ENCODE measurements around the gene DPP3. TPM values are rescaled to one million over a fixed set of nuclear protein-coding genes. Genes with fewer than 3 reads are reported as not detected.

DPP3 gene
- total RNA-seq, 1 experiment from 2014 or later: 93.3 TPM

- Histone ChIP-seq H3K36me3 (ENCODE audit: insufficient read depth, low read length, poor library complexity, severe bottlenecking) (no peaks in the 10 kb centered on the region), H3K9me3 (ENCODE audit: low read depth, low read length, poor library complexity, severe bottlenecking) (no peaks in the 10 kb centered on the region), H3K27me3 (replicated peaks; ENCODE audit: insufficient read depth, low read depth, low read length, poor library complexity) (no peaks in the 10 kb centered on the region), H3K4me1 (ENCODE audit: insufficient read depth, low read length, poor library complexity, severe bottlenecking) (no peaks in the 10 kb centered on the region), H3K4me3 (ENCODE audit: low read depth, low read length, poor library complexity, severe bottlenecking) (no peak overlapping the region), H3K27ac (ENCODE audit: low read depth, low read length, poor library complexity, severe bottlenecking) (no peak overlapping the region)
- BruUV-seq (replicated peaks): no TSS peak
- ChIA-PET POLR2A (ENCODE audit: low non-redundant PET) (no interaction called here), CTCF (no interaction called here)
- TF ChIP-seq, protein P1, sequence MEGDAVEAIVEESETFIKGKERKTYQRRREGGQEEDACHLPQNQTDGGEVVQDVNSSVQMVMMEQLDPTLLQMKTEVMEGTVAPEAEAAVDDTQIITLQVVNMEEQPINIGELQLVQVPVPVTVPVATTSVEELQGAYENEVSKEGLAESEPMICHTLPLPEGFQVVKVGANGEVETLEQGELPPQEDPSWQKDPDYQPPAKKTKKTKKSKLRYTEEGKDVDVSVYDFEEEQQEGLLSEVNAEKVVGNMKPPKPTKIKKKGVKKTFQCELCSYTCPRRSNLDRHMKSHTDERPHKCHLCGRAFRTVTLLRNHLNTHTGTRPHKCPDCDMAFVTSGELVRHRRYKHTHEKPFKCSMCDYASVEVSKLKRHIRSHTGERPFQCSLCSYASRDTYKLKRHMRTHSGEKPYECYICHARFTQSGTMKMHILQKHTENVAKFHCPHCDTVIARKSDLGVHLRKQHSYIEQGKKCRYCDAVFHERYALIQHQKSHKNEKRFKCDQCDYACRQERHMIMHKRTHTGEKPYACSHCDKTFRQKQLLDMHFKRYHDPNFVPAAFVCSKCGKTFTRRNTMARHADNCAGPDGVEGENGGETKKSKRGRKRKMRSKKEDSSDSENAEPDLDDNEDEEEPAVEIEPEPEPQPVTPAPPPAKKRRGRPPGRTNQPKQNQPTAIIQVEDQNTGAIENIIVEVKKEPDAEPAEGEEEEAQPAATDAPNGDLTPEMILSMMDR (conservative IDR thresholded peaks at IDR 0.05; ENCODE audit: low read depth, low read length): no peak
- DNase-seq (ENCODE audit: low spot score): no peak
- intact Hi-C loops (cut with micrococcal nuclease; ENCODE audit: unreplicated experiment): no loop called here
These were observed 51.6 kb downstream of the DPP3 start for GRCh38 chr11:66531841-66532240.

GRCh38 chr11:66532784-66533183, 52.5 kb downstream of the DPP3 start:
- BruUV-seq (replicated peaks): no TSS peak
- H3K4me1 ChIP-seq (ENCODE audit: insufficient read depth, low read length, poor library complexity, severe bottlenecking): no peaks in the 10 kb centered on the region
- H3K27me3 ChIP-seq (replicated peaks; ENCODE audit: insufficient read depth, low read depth, low read length, poor library complexity): no peaks in the 10 kb centered on the region
- intact Hi-C loops (cut with micrococcal nuclease; ENCODE audit: unreplicated experiment): no loop called here
- no peak for DNase-seq (ENCODE audit: low spot score)
- H3K4me3 ChIP-seq (ENCODE audit: low read depth, low read length, poor library complexity, severe bottlenecking): no peak overlapping the region
- ChIA-PET POLR2A (ENCODE audit: low non-redundant PET) (no interaction called here), CTCF (no interaction called here)
- H3K9me3 ChIP-seq (ENCODE audit: low read depth, low read length, poor library complexity, severe bottlenecking): no peaks in the 10 kb centered on the region
- no peaks in the 10 kb centered on the region for H3K36me3 ChIP-seq (ENCODE audit: insufficient read depth, low read length, poor library complexity, severe bottlenecking)
- no peak overlapping the region for H3K27ac ChIP-seq (ENCODE audit: low read depth, low read length, poor library complexity, severe bottlenecking)
- TF ChIP-seq, protein P1 (conservative IDR thresholded peaks at IDR 0.05; ENCODE audit: low read depth, low read length): no peak
- no peak for TF ChIP-seq EZH2 (IDR thresholded peaks at IDR 0.05; ENCODE audit: borderline replicate concordance, low read depth, low read length, poor library complexity, severe bottlenecking)

DNA sequence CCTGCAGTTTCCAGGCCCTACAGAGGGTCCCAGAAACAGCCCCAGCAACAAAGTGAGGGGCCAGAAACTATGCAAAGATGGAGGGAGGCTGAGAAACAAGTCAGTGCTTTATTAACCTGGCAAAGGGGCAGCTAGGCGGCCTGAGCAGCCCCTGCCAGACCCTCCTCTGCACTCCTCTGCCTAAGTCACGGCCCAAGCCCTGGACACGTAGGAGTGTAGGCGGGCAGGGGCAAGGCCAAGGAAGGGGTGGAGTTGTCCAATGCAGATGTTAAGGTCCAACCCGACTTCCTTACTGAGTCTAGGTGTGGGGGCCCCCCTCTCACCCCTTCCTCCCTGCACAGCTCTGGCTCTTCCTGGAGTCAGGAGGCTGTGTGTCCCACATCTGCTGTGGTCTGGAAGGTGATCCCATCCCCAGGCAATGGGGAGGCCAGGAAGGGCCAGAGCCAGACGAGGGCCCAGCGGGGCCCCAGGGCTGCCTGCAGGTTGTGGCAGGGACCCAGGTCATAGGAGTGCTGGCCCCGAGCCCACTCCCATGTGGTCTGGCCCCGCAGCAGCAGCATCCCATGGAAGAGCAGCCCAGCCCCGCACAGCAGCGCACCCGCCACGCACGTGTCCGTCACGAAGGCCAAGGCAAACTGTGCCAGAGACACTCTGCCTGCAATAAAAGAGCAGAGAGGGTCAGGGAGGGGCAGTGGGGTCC, 59.1 kb downstream of the DPP3 start:
- DNase-seq (ENCODE audit: low spot score): no peak
- CTCF ChIA-PET: no interaction called here
- H3K4me3 ChIP-seq (ENCODE audit: low read depth, low read length, poor library complexity, severe bottlenecking): no peak overlapping the region
- no peaks in the 10 kb centered on the region for H3K4me1 ChIP-seq (ENCODE audit: insufficient read depth, low read length, poor library complexity, severe bottlenecking)
- no peak overlapping the region for H3K27ac ChIP-seq (ENCODE audit: low read depth, low read length, poor library complexity, severe bottlenecking)
- POLR2A ChIA-PET (ENCODE audit: low non-redundant PET): no interaction called here
- no TSS peak for BruUV-seq (replicated peaks)
- H3K9me3 ChIP-seq (ENCODE audit: low read depth, low read length, poor library complexity, severe bottlenecking): no peaks in the 10 kb centered on the region
- intact Hi-C loops (cut with micrococcal nuclease; ENCODE audit: unreplicated experiment): no loop called here
- H3K27me3 ChIP-seq (replicated peaks; ENCODE audit: insufficient read depth, low read depth, low read length, poor library complexity): no peaks in the 10 kb centered on the region
- no peaks in the 10 kb centered on the region for H3K36me3 ChIP-seq (ENCODE audit: insufficient read depth, low read length, poor library complexity, severe bottlenecking)
- TF ChIP-seq, protein P1 (conservative IDR thresholded peaks at IDR 0.05; ENCODE audit: low read depth, low read length): no peak
- no peak for TF ChIP-seq EZH2 (IDR thresholded peaks at IDR 0.05; ENCODE audit: borderline replicate concordance, low read depth, low read length, poor library complexity, severe bottlenecking)
